Fibroblast of lung (primary cell): Measurements from ENCODE around the gene MRI1.

ENCODE experiments used
- CTCF ChIP-seq, 2 donors: IDR thresholded peaks in 1 of 2; conservative IDR thresholded peaks in 1 of 2; 1 replicate in 1 of 2; 2 replicates in 1 of 2; pipeline ENCODE4 v1.5.1; 2011 to 2012; ENCODE audit warnings: low read length in 2 of 2, control low read depth in 1 of 2, inconsistent platforms in 1 of 2, low read depth in 1 of 2, mild to moderate bottlenecking in 1 of 2
- EZH2 ChIP-seq: IDR thresholded peaks from 2 replicates; pipeline ENCODE4 v1.5.1; 2012; ENCODE audit warnings: low read length, control low read depth, mild to moderate bottlenecking; ENCODE audit errors: missing control alignments

- no peak for TF ChIP-seq CTCF (conservative IDR thresholded peaks at IDR 0.05 in 1 of 2, IDR thresholded peaks at IDR 0.05 in 1 of 2; ENCODE audit: low read depth in 1 of 2, low read length in 2 of 2)
- TF ChIP-seq EZH2, result no peak
Observed at GRCh38 chr19:13770013-13770635, 5.8 kb downstream of the MRI1 start.
